Measurements from ENCODE around the gene GPHN. TPM values are rescaled to one million over a fixed set of nuclear protein-coding genes. Genes with fewer than 3 reads are reported as not detected.

The GPHN gene
- total RNA-seq, 1 experiment from 2014 or later: 11.3 TPM

GRCh38 chr14:66662374-66662773 is 154.4 kb downstream of the GPHN start:
- H3K27me3 ChIP-seq (replicated peaks; ENCODE audit: control insufficient read depth, insufficient read depth, low read length): no peaks in the 10 kb centered on the region
- no peak overlapping the region for H3K27ac Mint-ChIP-seq (ENCODE audit: unreplicated experiment)
- ChIA-PET POLR2A (no interaction called here), CTCF (no interaction called here)
- peak in 1 of 2 experiments; percentile 36 for DNase-seq
- intact Hi-C loops (cut with micrococcal nuclease; ENCODE audit: unreplicated experiment): loop anchor here (1.0 to 10.0 kb wide), 3 partner anchors 38 to 258 kb away; no protein-coding TSS in a partner anchor
- H3K4me3 ChIP-seq (ENCODE audit: low read depth, low read length): no peak overlapping the region
- BruUV-seq (replicated peaks): no TSS peak
- no peaks in the 10 kb centered on the region for H3K4me1 Mint-ChIP-seq (ENCODE audit: low read depth, unreplicated experiment)
- no peaks in the 10 kb centered on the region for H3K4me1 ChIP-seq
- H3K36me3 ChIP-seq (ENCODE audit: control insufficient read depth, insufficient read depth, low read length): no peaks in the 10 kb centered on the region
- no peak overlapping the region for H3K4me3 Mint-ChIP-seq (ENCODE audit: unreplicated experiment)
- H3K27me3 Mint-ChIP-seq (ENCODE audit: insufficient read depth, unreplicated experiment): no peaks in the 10 kb centered on the region
- no peaks in the 10 kb centered on the region for H3K36me3 Mint-ChIP-seq (ENCODE audit: insufficient read depth, unreplicated experiment)
- H3K9me3 ChIP-seq: no peaks in the 10 kb centered on the region
- TF ChIP-seq, protein P1, sequence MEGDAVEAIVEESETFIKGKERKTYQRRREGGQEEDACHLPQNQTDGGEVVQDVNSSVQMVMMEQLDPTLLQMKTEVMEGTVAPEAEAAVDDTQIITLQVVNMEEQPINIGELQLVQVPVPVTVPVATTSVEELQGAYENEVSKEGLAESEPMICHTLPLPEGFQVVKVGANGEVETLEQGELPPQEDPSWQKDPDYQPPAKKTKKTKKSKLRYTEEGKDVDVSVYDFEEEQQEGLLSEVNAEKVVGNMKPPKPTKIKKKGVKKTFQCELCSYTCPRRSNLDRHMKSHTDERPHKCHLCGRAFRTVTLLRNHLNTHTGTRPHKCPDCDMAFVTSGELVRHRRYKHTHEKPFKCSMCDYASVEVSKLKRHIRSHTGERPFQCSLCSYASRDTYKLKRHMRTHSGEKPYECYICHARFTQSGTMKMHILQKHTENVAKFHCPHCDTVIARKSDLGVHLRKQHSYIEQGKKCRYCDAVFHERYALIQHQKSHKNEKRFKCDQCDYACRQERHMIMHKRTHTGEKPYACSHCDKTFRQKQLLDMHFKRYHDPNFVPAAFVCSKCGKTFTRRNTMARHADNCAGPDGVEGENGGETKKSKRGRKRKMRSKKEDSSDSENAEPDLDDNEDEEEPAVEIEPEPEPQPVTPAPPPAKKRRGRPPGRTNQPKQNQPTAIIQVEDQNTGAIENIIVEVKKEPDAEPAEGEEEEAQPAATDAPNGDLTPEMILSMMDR (IDR thresholded peaks at IDR 0.05; ENCODE audit: insufficient read depth in 1 of 2, low read depth in 1 of 2, low read length in 1 of 2, severe bottlenecking in 1 of 2, unreplicated experiment in 1 of 2): peak; percentile 40 to 58
- peaks cover 10% of the 10 kb centered on the region for H3K9me3 Mint-ChIP-seq (ENCODE audit: unreplicated experiment)

GRCh38 chr14:66677780-66678179 is 169.8 kb downstream of the GPHN start:
- Mint-ChIP-seq H3K27me3 (ENCODE audit: insufficient read depth, unreplicated experiment) (no peaks in the 10 kb centered on the region), H3K4me1 (ENCODE audit: low read depth, unreplicated experiment) (no peaks in the 10 kb centered on the region), H3K9me3 (ENCODE audit: unreplicated experiment) (peaks cover 15% of the 10 kb centered on the region), H3K36me3 (ENCODE audit: insufficient read depth, unreplicated experiment) (no peaks in the 10 kb centered on the region), H3K27ac (ENCODE audit: unreplicated experiment) (no peak overlapping the region), H3K4me3 (ENCODE audit: unreplicated experiment) (no peak overlapping the region)
- CTCF ChIA-PET: no interaction called here
- Histone ChIP-seq H3K9me3 (no peaks in the 10 kb centered on the region; the same call in 1 of the 2 replicates), H3K27me3 (replicated peaks; ENCODE audit: control insufficient read depth, insufficient read depth, low read length) (no peaks in the 10 kb centered on the region), H3K4me3 (ENCODE audit: low read depth, low read length) (no peak overlapping the region), H3K36me3 (ENCODE audit: control insufficient read depth, insufficient read depth, low read length) (no peaks in the 10 kb centered on the region), H3K4me1 (no peaks in the 10 kb centered on the region)
- intact Hi-C loops (cut with micrococcal nuclease; ENCODE audit: unreplicated experiment): no loop called here
- TF ChIP-seq, protein P1 (IDR thresholded peaks at IDR 0.05; ENCODE audit: insufficient read depth in 1 of 2, low read depth in 1 of 2, low read length in 1 of 2, severe bottlenecking in 1 of 2, unreplicated experiment in 1 of 2): no peak
- DNase-seq: no peak
- POLR2A ChIA-PET: no interaction called here
- BruUV-seq (replicated peaks): no TSS peak

DNA sequence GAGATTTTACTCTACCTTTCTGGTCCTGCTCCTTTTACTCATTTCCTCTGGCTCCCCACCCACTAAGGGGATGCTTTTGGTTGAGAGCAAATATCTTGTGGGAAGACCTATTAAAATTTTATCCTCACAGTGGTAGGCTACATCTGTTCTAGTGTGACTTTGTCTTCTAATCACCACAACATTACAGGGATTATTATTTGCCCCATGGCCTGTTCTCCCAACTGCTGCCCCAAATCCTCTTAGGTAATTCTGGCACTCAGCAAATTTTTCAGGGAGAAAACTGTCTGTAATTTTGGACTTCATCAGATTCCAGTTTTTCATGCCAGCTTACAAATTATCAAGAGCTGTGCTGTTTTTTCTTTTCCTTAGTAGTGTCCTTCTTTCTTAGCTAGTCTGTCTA is 172.3 kb downstream of the GPHN start:
- Histone ChIP-seq H3K27me3 (replicated peaks; ENCODE audit: control insufficient read depth, insufficient read depth, low read length) (no peaks in the 10 kb centered on the region), H3K4me3 (ENCODE audit: low read depth, low read length) (no peak overlapping the region), H3K9me3 (no peaks in the 10 kb centered on the region; the same call in 1 of the 2 replicates), H3K4me1 (no peaks in the 10 kb centered on the region), H3K36me3 (ENCODE audit: control insufficient read depth, insufficient read depth, low read length) (no peaks in the 10 kb centered on the region)
- intact Hi-C loops (cut with micrococcal nuclease; ENCODE audit: unreplicated experiment): no loop called here
- peaks cover 15% of the 10 kb centered on the region for H3K9me3 Mint-ChIP-seq (ENCODE audit: unreplicated experiment)
- H3K36me3 Mint-ChIP-seq (ENCODE audit: insufficient read depth, unreplicated experiment): no peaks in the 10 kb centered on the region
- POLR2A ChIA-PET: no interaction called here
- no peak overlapping the region for H3K27ac Mint-ChIP-seq (ENCODE audit: unreplicated experiment)
- H3K4me3 Mint-ChIP-seq (ENCODE audit: unreplicated experiment): no peak overlapping the region
- no peaks in the 10 kb centered on the region for H3K27me3 Mint-ChIP-seq (ENCODE audit: insufficient read depth, unreplicated experiment)
- H3K4me1 Mint-ChIP-seq (ENCODE audit: low read depth, unreplicated experiment): no peaks in the 10 kb centered on the region
- TF ChIP-seq, protein P1 (IDR thresholded peaks at IDR 0.05; ENCODE audit: insufficient read depth in 1 of 2, low read depth in 1 of 2, low read length in 1 of 2, severe bottlenecking in 1 of 2, unreplicated experiment in 1 of 2): no peak
- CTCF ChIA-PET: no interaction called here
- DNase-seq: no peak
- no TSS peak for BruUV-seq (replicated peaks)
